ENCODE data around the gene SSR2. TPM values are rescaled to one million over a fixed set of nuclear protein-coding genes. Genes with fewer than 3 reads are reported as not detected.

SSR2 gene
- 100 to 1,000 TPM; 212 to 298 (median 248) TPM for polyA plus RNA-seq (ENCODE audit: insufficient read length in 10 of 10)
- long read RNA-seq, donor 1, full-length matches to known transcripts: 107 of 122 reads
- long read RNA-seq, donor 1, partial matches to known transcripts: 15 of 122 reads
- long read RNA-seq, donor 1, other reads (novel, unspliced or antisense): 0 of 122 reads
- long read RNA-seq, donor 2, full-length matches to known transcripts: 93 of 103 reads
- long read RNA-seq, donor 2, partial matches to known transcripts: 10 of 103 reads
- long read RNA-seq, donor 2, other reads (novel, unspliced or antisense): 0 of 103 reads
- long read RNA-seq, donor 3, partial matches to known transcripts: 0 of 1 reads
- long read RNA-seq, donor 3, other reads (novel, unspliced or antisense): 0 of 1 reads
- long read RNA-seq, donor 4, full-length matches to known transcripts: 115 of 133 reads
- long read RNA-seq, donor 4, partial matches to known transcripts: 18 of 133 reads
- long read RNA-seq, donor 4, other reads (novel, unspliced or antisense): 0 of 133 reads
- long read RNA-seq, donor 5, full-length matches to known transcripts: 128 of 181 reads
- long read RNA-seq, donor 5, partial matches to known transcripts: 53 of 181 reads
- long read RNA-seq, donor 5, other reads (novel, unspliced or antisense): 0 of 181 reads
- long read RNA-seq, donor 6, full-length matches to known transcripts: 133 of 217 reads
- long read RNA-seq, donor 6, partial matches to known transcripts: 84 of 217 reads
- long read RNA-seq, donor 6, other reads (novel, unspliced or antisense): 0 of 217 reads
- long read RNA-seq, donor 7, full-length matches to known transcripts: 110 of 121 reads
- long read RNA-seq, donor 7, partial matches to known transcripts: 11 of 121 reads
- long read RNA-seq, donor 7, other reads (novel, unspliced or antisense): 0 of 121 reads
- long read RNA-seq, donor 8, full-length matches to known transcripts: 100 of 109 reads
- long read RNA-seq, donor 8, partial matches to known transcripts: 9 of 109 reads
- long read RNA-seq, donor 8, other reads (novel, unspliced or antisense): 0 of 109 reads
- long read RNA-seq, donor 9, full-length matches to known transcripts: 18 of 18 reads
- long read RNA-seq, donor 9, partial matches to known transcripts: 0 of 18 reads
- long read RNA-seq, donor 9, other reads (novel, unspliced or antisense): 0 of 18 reads

DNA sequence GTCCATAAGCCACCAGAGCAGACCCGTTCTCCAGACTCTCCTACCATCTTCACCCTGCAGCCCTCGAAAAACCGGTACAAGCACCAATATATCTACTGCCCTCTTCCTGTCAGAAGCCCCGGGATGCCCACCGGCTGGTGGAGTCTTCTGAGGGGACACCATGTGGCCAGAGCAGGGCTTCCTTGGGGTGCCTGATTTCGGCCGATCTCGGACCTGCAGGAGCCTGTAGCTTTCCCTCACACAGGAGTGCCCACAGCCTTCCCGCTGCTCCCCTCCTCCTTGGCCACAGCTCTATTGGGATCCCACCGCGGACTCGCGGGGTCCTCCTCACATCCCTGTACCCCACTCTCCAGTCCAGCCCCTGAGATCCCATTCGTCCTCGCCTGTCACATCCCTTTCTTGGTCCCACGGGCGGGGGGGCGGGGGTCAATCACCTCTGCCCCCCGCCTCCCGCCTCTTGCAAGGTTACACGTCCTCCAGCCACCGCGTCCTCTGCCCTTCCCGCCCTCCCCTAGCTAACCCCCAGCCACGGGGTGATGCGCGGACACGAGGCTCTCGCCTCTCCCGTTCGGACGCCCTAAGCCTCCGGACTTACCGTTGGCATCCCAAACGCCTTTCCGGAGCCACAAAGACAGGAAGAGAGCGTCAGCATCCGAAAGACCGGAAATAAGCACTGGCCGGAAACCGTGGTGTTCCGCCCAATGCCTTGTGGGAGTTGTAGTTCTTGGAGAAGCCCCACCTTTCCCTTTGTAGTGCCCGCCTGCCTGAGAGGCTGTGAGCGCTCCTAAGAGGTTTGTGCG is at the start of gene SSR2:
SSR2 (minus strand) TSS at position 659 of the 800 bp plus-strand sequence. CDS start 784 bp downstream, outside the sequence.
- peak; percentile 92 to 96 (median 93) for DNase-seq

DNA sequence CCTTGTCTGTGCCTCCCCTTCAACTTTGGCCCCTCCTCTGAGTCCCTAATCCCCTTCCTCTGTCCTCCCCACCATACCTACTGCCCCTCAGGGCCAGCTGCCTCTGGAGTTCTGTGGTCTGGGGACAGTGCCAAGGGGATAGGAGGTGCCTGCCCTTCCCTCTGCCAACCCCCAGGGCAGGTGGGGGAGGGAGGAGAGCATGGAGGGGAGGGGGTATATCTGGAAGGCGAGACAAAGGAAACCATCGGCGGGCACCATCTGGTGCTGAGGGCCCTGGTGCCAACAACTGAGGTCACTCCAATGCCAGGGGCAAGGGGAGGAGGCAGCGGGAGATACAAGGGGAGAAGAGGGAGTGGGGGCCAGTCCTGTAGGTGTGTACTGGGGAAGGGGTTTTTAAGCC is 49.8 kb upstream of the SSR2 start:
- no peak for DNase-seq

DNA sequence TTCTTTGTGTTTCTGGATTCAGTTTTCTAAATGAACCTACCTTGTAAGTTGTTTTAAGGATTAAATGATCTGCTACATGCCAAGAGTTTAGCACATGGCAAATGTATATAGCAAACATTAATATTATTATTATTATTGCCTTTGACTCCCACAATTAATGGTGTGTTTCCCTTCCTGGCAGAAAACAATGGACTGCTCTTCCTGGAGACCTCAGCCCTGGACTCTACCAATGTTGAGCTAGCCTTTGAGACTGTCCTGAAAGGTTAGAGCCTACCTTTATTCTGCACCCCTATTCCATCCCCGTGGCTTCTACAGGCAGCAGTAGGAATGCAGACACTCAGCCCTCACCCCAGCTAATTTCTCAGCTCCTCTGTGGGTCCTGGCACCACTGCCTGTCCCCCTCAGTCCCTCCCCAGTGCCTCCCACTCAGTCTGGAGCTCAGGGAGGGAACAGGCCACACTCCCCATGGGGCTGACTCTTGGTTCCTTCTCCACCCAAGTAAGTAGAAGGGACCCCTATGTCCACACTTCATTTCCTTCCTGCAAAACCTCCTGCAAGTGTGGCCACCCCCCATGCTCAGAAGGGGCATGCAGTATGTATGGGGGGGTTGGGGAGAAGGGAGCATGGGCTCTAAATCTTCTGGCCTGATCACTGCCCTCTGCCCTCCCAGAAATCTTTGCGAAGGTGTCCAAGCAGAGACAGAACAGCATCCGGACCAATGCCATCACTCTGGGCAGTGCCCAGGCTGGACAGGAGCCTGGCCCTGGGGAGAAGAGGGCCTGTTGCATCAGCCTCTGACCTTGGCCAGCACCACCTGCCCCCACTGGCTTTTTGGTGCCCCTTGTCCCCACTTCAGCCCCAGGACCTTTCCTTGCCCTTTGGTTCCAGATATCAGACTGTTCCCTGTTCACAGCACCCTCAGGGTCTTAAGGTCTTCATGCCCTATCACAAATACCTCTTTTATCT is 49.0 kb upstream of the SSR2 start:
- DNase-seq: no peak

DNA sequence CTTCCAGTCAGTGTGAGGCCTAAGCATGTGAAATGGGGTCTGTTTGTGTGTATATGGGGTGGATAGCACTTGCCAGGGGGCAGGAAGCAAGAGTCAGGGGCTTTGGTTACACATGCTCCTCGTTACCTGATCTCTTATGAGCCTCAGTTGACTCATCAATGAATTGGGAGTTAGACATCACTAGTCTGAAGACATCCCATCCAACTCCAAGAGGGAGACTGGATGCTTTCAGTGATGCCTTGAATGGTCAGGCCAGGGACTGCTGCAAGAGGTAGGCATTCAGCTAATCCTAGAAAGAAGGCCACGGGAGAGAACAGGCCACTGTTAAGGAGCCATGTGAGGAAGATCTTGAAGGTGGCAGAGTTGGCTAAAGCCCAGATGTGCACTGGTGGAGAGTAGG is 46.5 kb upstream of the SSR2 start:
- DNase-seq: no peak

DNA sequence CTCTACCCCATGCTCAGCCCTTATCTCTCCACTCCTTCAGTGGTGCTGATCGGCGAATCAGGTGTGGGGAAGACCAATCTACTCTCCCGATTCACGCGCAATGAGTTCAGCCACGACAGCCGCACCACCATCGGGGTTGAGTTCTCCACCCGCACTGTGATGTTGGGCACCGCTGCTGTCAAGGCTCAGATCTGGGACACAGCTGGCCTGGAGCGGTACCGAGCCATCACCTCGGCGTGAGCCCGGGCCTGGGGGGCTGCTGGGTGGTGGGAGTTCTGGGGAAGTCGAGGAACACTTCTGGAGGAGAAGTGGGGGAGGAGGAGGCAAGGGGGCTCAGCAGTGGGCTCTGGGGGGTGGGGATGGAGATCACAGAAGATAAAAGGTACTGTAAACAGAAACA is 45.1 kb upstream of the SSR2 start:
- no peak for DNase-seq

DNA sequence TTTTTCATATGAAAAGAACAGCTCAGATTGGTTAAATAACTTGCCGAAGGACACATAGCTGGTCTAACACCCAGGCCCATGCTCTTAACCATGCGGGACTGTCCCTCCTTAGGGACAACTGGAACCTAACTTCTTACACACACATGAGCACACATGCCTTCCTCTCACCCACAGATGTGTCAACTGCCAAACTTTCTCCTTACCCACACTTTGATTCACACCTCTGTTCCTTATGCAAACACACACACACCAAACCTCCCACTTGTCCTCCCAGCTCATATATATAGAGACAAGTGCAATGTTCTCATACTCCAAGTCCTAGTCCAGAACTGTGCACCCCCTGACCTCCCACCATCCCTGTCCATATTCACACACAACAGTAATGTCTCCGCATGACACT is 44.5 kb upstream of the SSR2 start:
- DNase-seq: no peak

DNA sequence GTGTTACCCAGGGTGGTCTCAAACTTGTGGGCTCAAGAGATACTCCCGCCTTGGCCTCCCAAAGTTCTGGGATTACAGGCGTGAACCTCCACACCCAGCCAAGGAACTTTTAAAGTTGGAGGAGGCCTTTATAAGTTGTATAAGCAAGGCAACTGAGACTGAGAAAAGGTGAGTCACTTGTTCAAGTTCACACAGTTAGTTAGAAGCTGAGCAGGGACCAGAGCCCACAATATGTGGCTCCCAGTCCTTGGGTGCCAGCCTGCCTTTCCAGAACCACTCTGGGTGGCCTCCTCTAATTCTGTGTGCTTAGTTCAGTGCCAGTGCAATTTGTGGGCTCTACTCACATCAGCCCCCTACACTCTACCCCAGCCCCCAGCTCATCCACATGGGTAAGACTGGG is 43.9 kb upstream of the SSR2 start:
- no peak for DNase-seq

DNA sequence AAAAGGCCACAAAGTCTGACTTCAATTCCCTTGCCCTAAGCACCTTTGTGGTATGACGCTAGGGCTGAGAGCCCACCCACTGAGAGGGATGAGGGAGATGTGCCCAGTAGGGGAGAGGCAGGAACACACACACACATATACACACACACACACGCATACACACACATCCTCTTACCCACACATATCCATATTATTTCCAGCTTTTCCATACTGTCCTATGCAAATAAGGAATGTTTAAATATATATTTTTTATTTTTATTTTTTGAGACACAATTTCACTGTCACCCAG is 43.2 kb upstream of the SSR2 start:
- no peak for DNase-seq

DNA sequence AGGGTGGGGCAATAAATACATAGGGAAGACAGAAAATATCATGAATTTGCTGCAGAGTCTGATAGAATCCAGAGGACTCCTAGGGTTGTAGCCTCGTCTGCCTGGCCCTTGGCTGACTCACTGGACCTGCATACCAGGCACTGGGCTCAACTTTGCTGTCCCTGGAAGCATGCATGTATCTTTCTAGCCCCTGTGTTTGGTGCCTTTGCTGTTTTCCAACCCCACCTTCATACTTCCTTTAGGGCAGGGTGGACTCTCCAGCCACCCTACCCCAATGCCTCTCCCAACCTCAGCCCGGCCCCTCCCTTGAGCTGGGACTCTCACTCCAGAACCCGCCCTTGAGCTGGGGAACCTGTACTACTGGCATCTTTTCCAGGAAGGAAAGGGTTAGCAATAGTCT is 41.4 kb upstream of the SSR2 start:
- no peak for DNase-seq

DNA sequence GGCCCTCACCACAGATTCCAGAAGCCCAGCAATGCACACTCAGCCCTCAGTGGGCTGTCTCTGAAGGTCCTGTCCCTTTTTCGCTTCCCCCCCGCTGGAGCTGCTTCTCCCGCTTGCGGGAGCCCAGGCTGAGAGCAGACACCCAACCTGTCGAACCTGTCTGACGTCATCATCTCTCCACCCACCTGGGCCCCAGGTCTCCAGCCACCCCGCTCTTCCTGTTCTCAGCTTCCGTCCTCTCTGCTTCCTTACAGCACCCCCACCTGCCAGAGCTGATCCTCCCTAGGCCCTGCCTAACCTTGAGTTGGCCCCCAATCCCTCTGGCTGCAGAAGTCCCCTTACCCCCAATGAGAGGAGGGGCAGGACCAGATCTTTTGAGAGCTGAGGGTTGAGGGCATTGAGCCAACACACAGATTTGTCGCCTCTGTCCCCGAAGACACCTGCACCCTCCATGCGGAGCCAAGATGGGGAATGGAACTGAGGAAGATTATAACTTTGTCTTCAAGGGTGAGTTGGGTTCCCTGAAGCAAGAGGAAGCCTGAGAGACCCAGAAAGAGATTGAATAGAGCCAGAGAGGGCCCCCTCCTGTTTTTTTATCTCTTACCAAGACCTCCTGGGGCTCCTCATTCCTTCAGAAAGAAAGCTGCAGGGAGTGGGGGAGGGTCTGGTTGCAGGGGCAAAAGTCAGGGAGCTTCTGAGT is 40.3 kb upstream of the SSR2 start, which contains the start of gene RAB25:
RAB25 (plus strand) TSS at position 224 of the 700 bp plus-strand sequence; CDS start at position 465, 241 bp downstream.
- no peak for DNase-seq

DNA sequence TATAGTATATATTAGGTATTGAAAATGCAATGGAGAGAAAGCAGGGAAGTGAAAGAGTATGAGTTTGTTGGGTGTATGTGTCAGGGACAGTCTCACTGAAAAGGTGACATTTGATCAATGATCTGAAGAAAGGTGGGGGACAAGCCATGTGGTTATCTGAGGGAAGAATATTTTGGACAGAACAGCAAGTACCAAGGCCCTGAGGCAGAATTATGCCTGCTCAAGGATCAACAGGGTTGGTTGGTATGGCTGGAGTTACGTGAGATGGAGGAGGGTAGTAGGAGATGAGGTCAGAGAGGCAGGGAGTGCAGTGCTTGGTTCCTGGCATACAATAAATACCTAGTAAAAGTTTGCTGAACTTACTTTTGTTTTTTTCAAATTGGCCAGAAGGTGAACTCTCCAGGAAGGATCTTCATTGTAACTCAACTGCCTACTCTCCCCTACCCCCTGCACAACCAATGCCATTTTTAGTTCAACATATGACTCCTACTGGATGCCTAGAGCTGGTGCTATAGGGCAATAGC is 35.6 kb upstream of the SSR2 start:
- no peak for DNase-seq

DNA sequence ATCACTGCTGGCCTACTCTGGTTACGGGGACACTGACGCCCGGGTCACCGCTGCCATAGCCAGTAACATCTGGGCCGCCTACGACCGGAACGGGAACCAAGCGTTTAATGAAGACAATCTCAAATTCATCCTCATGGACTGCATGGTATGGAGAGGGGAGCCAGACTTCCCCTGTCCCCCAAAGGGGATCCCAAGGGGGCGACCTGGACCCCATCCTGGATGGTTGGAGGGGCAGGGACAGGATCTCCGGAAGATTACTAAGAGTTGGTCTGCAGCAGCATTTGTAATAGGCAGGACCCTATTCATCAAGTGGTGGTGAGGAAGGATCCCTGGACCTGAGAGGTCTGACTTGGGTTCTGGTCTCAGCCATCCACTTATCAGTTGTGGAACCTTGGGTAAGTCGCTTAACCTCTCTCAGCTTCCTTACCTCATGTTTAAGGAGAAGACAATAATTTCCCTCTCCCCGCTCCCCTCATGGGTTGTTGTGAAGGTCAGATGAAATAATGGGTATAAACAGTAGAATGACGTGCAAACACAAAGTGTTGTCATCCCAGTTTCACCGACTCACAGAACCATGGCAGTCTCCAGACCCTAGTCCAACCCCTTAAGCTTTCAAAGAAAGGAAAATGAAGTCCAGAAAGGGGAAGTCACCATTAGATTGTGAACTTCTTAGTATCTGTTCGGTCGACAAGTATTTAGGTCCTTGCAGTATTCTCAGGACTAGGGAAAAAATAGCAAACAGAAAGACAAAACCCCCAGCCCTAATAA is 34.7 kb upstream of the SSR2 start:
- no peak for DNase-seq

DNA sequence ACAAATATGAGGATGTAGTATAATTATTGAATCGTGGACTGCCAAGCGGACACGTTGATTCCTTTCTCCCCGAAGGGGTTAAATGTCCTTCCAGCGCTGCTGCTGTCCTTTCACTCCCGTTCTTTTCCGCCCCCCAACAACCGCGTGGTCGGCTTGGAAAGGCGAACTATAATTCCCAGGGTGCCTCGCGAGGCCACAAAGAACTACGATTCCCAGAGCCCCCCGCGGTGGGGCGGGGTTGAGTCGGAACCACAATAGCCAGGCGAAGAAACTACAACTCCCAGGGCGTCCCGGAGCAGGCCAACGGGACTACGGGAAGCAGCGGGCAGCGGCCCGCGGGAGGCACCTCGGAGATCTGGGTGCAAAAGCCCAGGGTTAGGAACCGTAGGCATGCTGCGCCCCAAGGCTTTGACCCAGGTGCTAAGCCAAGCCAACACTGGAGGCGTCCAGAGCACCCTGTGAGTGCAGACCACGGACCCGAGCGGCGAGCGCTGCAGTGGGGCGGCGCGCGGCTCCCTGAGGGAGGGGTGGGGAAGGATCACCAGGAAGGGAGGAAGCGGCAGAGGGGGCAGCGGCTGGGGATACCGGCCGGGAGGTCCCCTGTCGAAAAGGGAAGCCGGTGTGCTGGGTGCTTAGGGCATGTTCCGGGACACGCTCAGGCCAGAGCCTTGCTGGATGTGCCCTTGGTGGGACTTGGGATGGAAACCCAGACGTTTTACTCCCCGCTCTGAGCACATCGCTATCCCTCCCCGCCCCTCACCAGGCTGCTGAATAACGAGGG is 33.9 kb upstream of the SSR2 start, which contains the start of gene LAMTOR2:
LAMTOR2 (plus strand) TSS at position 283 of the 781 bp plus-strand sequence; CDS start at position 391, 108 bp downstream.
- peak; percentile 99 for DNase-seq

DNA sequence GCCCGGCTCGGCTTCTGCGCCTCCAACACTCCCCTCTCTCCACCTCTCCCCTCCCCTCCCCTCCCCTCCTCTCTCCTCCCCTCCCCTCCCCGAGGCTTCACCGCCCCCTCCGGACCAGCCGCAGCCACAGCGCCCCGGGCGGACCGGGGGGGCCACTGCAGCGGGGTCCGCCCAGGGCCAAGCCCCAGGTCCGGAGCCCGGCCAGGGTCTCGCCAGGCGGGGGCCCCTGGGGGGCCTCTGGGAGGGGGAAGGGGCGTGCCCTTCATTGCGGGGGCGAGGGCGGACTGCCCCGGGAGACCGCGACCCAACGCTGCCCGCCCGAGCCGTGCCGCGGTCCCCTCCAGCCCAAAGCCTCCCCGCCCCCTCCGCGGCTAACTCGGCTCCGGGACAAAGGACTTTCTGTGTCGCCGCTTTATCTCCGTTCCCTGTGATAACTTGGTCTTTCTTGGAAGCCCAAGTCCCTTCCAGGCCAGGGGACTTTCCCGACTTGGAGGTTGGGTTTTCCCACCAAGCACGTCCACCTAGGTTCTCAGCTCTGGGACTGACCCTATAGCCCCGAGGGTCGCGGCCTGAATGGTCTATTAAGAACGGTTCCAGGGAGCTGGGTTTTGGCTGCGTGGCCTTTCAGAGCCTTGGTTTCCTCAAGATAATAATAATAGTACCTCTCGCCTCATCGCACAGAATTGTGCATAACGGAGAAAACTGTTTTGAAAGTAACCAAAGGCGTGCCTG is 33.2 kb upstream of the SSR2 start, which contains the start of gene UBQLN4:
UBQLN4 (minus strand) TSS at position 31 of the 732 bp plus-strand sequence. CDS start 97 bp downstream, outside the sequence.
- DNase-seq: peak; percentile 90 to 94 (median 90)

DNA sequence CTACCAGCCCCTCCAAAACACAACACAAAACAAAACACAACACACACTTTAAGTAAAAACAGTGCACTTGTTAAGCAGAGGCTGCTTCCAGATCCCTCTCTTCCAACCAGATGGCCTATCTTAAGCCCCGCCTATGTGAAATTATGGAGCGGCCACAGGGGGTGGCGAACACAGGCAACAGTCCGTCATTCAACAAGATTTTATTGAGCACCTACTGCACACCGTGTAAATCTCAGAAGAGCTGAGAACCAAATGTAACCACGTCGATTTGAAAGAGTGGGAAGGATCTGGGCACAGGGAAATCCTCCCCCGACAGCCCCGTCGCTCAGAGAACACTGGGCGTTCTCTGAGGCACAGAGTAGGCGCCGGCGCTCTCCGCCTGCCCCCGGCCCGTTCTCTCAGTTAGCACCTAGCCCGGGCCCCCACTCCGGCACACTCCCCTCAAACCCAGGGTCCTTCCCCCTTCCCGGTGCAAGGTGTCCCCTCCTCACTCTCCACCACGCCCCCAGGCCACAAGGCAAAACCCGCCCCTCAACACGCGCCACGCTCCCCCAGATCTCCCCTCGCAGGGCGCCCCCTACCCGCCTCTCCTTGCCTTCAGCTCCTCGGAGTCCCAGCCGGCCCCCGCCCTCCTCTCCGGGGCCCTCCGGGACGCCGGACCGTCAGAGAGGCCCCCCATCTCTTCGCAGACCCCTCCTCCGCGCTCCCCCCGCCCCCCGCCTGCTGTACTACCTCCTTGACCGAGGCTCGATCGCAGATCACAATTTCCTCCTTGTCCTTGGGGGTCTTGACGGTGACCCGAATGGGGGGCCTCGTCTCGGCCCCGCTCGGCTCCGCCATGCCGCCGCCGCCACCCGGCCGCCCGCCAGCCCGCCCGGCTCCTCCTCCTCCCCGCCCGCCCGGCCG is 32.4 kb upstream of the SSR2 start:
- peak in 2 of 3 donors; percentile 61 to 86 for DNase-seq

All from muscle of back (tissue), 13 donors.